Stimulated activated CD4-positive, alpha-beta T cell treated with anti-CD3 and anti-CD28 coated beads, Interleukin-2, amount 100 ng/mL, for 4 hours (primary cell): ENCODE results near the gene LPP.
A peak's percentile ranks its signal among the peaks of the same experiment; 100 is the strongest.

Source experiments
- DNase-seq: peaks from one replicate; pipeline ENCODE4 v3.0.0-alpha.2; 2020; ENCODE audit warnings: low read depth

LPP gene

GRCh38 chr3:188518416-188518815 lies 364.5 kb downstream of the LPP start:
- DNase-seq: no peak

GRCh38 chr3:188518835-188519452 lies 365.0 kb downstream of the LPP start:
- DNase-seq: no peak

GRCh38 chr3:188520466-188520865 lies 366.5 kb downstream of the LPP start:
- no peak for DNase-seq

- DNase-seq: no peak
Observed at GRCh38 chr3:188522115-188522514, 368.2 kb downstream of the LPP start.

GRCh38 chr3:188523291-188523690 lies 369.3 kb downstream of the LPP start:
- DNase-seq: no peak

GRCh38 chr3:188524052-188524451 lies 370.1 kb downstream of the LPP start:
- DNase-seq: no peak

GRCh38 chr3:188526057-188526456 lies 372.1 kb downstream of the LPP start:
- DNase-seq: no peak

- DNase-seq: no peak
Observed at GRCh38 chr3:188527389-188527788, 373.4 kb downstream of the LPP start.

- DNase-seq: no peak
Observed at GRCh38 chr3:188528396-188528795, 374.4 kb downstream of the LPP start.

- no peak for DNase-seq
Observed at GRCh38 chr3:188529228-188529627, 375.3 kb downstream of the LPP start.

- no peak for DNase-seq
Observed at GRCh38 chr3:188530226-188530625, 376.3 kb downstream of the LPP start.

- DNase-seq: no peak
Observed at GRCh38 chr3:188531210-188531609, 377.3 kb downstream of the LPP start.

GRCh38 chr3:188533172-188533571 lies 379.2 kb downstream of the LPP start:
- no peak for DNase-seq

- DNase-seq: no peak
Observed at GRCh38 chr3:188533612-188534357, 379.8 kb downstream of the LPP start.

GRCh38 chr3:188534633-188535032 lies 380.7 kb downstream of the LPP start:
- no peak for DNase-seq

- DNase-seq: no peak
Observed at GRCh38 chr3:188537606-188538005, 383.6 kb downstream of the LPP start.

- no peak for DNase-seq
Observed at GRCh38 chr3:188539037-188539436, 385.1 kb downstream of the LPP start.

GRCh38 chr3:188539631-188540194 lies 385.8 kb downstream of the LPP start:
- no peak for DNase-seq

GRCh38 chr3:188542196-188542595 lies 388.2 kb downstream of the LPP start:
- no peak for DNase-seq

- no peak for DNase-seq
Observed at GRCh38 chr3:188544012-188544411, 390.1 kb downstream of the LPP start.

GRCh38 chr3:188546835-188547670 lies 393.1 kb downstream of the LPP start:
- no peak for DNase-seq

- DNase-seq: peak; percentile 2
Observed at GRCh38 chr3:188553569-188553968, 399.6 kb downstream of the LPP start.

GRCh38 chr3:188554404-188554803 lies 400.4 kb downstream of the LPP start:
- DNase-seq: no peak
